HepG2 (cell line): ENCODE measurements around the gene TRIM28. TPM values are rescaled to one million over a fixed set of nuclear protein-coding genes. Genes with fewer than 3 reads are reported as not detected.
A peak's percentile ranks its signal among the peaks of the same experiment; 100 is the strongest.

Experiments
- KLF15 ChIP-seq: sonication (generic); formaldehyde crosslinking; IDR thresholded peaks from 2 replicates; pipeline ENCODE4 v1.8.1; 2023; ENCODE audit warnings: borderline replicate concordance, mild to moderate bottlenecking, inconsistent platforms, missing genetic modification reagents, mixed read lengths
- MAZ ChIP-seq, 2 experiments: sonication (generic) in 1 of 2; formaldehyde crosslinking in 1 of 2; IDR thresholded peaks; 2 replicates each; pipeline versions ENCODE4 v1.5.0 to v1.6.1; 2012 to 2020; ENCODE audit warnings: low read depth in 2 of 2, mild to moderate bottlenecking in 2 of 2, borderline replicate concordance in 1 of 2, improper control_type of control experiment in 1 of 2, low read length in 1 of 2, missing genetic modification reagents in 1 of 2, moderate library complexity in 1 of 2
- NAIF1 ChIP-seq: sonication (generic); formaldehyde crosslinking; IDR thresholded peaks from 2 replicates; pipeline ENCODE4 v1.5.0; 2020; ENCODE audit warnings: mild to moderate bottlenecking, missing genetic modification reagents, borderline replicate concordance
- NR2F1 ChIP-seq, 2 experiments: fragments of 450-650 bp in 1 of 2; formaldehyde crosslinking in 1 of 2; IDR thresholded peaks; 2 replicates each; pipeline versions ENCODE4 v1.5.0 to v1.6.1; 2016 to 2020; ENCODE audit warnings: mild to moderate bottlenecking in 1 of 2, missing compliant biosample characterization in 1 of 2, missing genetic modification reagents in 1 of 2, moderate library complexity in 1 of 2
- RBFOX2 ChIP-seq: fragments of 200-400 bp; formaldehyde crosslinking; IDR thresholded peaks from 2 replicates; pipeline ENCODE4 v1.6.1; 2017; ENCODE audit warnings: low read depth, mild to moderate bottlenecking, low read length
- TEAD3 ChIP-seq: optimal IDR thresholded peaks from 2 replicates; pipeline ENCODE3; 2016; ENCODE audit warnings: borderline replicate concordance
- YEATS4 ChIP-seq: sonication (generic); formaldehyde crosslinking; IDR thresholded peaks from 2 replicates; pipeline ENCODE4 v1.4.0; 2020; ENCODE audit warnings: missing genetic modification reagents, borderline replicate concordance
- ZBTB26 ChIP-seq: IDR thresholded peaks from 2 replicates; pipeline ENCODE4 v1.6.1; 2016; ENCODE audit warnings: missing compliant biosample characterization, missing genetic modification reagents, borderline replicate concordance
- ZBTB4 ChIP-seq: sonication (generic); formaldehyde crosslinking; IDR thresholded peaks from 2 replicates; pipeline ENCODE4 v1.4.0; 2020; ENCODE audit warnings: missing genetic modification reagents, mild to moderate bottlenecking, borderline replicate concordance
- ZNF263 ChIP-seq: sonication (generic); formaldehyde crosslinking; IDR thresholded peaks from 2 replicates; pipeline ENCODE4 v1.4.0; 2020; ENCODE audit warnings: missing genetic modification reagents
- ZNF484 ChIP-seq: sonication (generic); formaldehyde crosslinking; IDR thresholded peaks from 2 replicates; pipeline ENCODE4 v1.5.1; 2020; ENCODE audit warnings: mild to moderate bottlenecking, low read depth, missing genetic modification reagents, borderline replicate concordance
- polyA plus RNA-seq, 8 experiments: library from polyadenylated mRNA; depleted of rRNA in 3 of 8; stranded (reverse) in 7 of 8; unstranded in 1 of 8; fragments of >200 nt; fragmentation: Illumina TruSeq in 4 of 8; extraction: Trizol in 4 of 8; gene quantifications; 2 replicates each; pipeline versions ENCODE4 v1.2.1 to v1.2.3, GENCODE V29; 2011 to 2016; ENCODE audit warnings: low read depth in 4 of 8, missing spikeins in 1 of 8, mixed read lengths in 1 of 8; ENCODE audit not compliant: insufficient read depth in 1 of 8
- total RNA-seq, 5 experiments: library from RNA; depleted of rRNA; stranded (reverse); fragments of >200 nt; fragmentation: Illumina TruSeq; extraction: Trizol; gene quantifications; 2 replicates each; pipeline ENCODE4 v1.2.3, GENCODE V29; 2016; ENCODE audit warnings: low read depth in 1 of 5
- TF ChIP-seq, protein P1 (sequence below): sonication (generic); formaldehyde crosslinking; IDR thresholded peaks from 2 replicates; pipeline ENCODE4; 2020; ENCODE audit warnings: missing genetic modification reagents, mild to moderate bottlenecking, borderline replicate concordance
- TF ChIP-seq, protein P2 (sequence below): sonication (generic); formaldehyde crosslinking; IDR thresholded peaks from 2 replicates; pipeline ENCODE4 v1.8.1; 2022; ENCODE audit warnings: mild to moderate bottlenecking, missing genetic modification reagents
- TF ChIP-seq, protein P3 (sequence below): sonication (generic); formaldehyde crosslinking; IDR thresholded peaks from 2 replicates; pipeline ENCODE4 v1.5.0; 2020; ENCODE audit warnings: missing genetic modification reagents
- TF ChIP-seq, protein P4 (sequence below): sonication (generic); formaldehyde crosslinking; IDR thresholded peaks from 2 replicates; pipeline ENCODE4 v1.4.0; 2020; ENCODE audit warnings: missing genetic modification reagents, borderline replicate concordance

The TRIM28 gene
- total and polyA plus RNA-seq, 2 of the 13 experiments (the other 11 are each of a cell fraction or from before 2014, with no cell fraction given): 361 to 439 TPM

GRCh38 chr19:58543826-58544590 is at the start of gene TRIM28 (continued):
- TF ChIP-seq MAZ (IDR thresholded peaks at IDR 0.05; ENCODE audit: borderline replicate concordance, low read depth, low read length): peak; percentile 42; the same call in 1 of the 2 replicates
- TF ChIP-seq MAZ (CRISPR knock-in tag; IDR thresholded peaks at IDR 0.05; ENCODE audit: low read depth): peak; percentile 87
- TF ChIP-seq ZNF263 (CRISPR knock-in tag): peak; percentile 53
- TF ChIP-seq, protein P1, sequence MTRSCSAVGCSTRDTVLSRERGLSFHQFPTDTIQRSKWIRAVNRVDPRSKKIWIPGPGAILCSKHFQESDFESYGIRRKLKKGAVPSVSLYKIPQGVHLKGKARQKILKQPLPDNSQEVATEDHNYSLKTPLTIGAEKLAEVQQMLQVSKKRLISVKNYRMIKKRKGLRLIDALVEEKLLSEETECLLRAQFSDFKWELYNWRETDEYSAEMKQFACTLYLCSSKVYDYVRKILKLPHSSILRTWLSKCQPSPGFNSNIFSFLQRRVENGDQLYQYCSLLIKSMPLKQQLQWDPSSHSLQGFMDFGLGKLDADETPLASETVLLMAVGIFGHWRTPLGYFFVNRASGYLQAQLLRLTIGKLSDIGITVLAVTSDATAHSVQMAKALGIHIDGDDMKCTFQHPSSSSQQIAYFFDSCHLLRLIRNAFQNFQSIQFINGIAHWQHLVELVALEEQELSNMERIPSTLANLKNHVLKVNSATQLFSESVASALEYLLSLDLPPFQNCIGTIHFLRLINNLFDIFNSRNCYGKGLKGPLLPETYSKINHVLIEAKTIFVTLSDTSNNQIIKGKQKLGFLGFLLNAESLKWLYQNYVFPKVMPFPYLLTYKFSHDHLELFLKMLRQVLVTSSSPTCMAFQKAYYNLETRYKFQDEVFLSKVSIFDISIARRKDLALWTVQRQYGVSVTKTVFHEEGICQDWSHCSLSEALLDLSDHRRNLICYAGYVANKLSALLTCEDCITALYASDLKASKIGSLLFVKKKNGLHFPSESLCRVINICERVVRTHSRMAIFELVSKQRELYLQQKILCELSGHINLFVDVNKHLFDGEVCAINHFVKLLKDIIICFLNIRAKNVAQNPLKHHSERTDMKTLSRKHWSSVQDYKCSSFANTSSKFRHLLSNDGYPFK (CRISPR knock-in tag): peak; percentile 58; the same call in 1 of the 2 replicates
- TF ChIP-seq KLF15 (CRISPR knock-in tag): no peak
- TF ChIP-seq NR2F1 (CRISPR knock-in tag; IDR thresholded peaks at IDR 0.05): no peak
- TF ChIP-seq RBFOX2: peak; percentile 99
- TF ChIP-seq, protein P2, sequence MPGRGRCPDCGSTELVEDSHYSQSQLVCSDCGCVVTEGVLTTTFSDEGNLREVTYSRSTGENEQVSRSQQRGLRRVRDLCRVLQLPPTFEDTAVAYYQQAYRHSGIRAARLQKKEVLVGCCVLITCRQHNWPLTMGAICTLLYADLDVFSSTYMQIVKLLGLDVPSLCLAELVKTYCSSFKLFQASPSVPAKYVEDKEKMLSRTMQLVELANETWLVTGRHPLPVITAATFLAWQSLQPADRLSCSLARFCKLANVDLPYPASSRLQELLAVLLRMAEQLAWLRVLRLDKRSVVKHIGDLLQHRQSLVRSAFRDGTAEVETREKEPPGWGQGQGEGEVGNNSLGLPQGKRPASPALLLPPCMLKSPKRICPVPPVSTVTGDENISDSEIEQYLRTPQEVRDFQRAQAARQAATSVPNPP (CRISPR knock-in tag): no peak
- TF ChIP-seq, protein P3, sequence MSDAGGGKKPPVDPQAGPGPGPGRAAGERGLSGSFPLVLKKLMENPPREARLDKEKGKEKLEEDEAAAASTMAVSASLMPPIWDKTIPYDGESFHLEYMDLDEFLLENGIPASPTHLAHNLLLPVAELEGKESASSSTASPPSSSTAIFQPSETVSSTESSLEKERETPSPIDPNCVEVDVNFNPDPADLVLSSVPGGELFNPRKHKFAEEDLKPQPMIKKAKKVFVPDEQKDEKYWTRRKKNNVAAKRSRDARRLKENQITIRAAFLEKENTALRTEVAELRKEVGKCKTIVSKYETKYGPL (CRISPR knock-in tag): peak; percentile 70
- no peak for TF ChIP-seq ZNF484
- TF ChIP-seq, protein P4, sequence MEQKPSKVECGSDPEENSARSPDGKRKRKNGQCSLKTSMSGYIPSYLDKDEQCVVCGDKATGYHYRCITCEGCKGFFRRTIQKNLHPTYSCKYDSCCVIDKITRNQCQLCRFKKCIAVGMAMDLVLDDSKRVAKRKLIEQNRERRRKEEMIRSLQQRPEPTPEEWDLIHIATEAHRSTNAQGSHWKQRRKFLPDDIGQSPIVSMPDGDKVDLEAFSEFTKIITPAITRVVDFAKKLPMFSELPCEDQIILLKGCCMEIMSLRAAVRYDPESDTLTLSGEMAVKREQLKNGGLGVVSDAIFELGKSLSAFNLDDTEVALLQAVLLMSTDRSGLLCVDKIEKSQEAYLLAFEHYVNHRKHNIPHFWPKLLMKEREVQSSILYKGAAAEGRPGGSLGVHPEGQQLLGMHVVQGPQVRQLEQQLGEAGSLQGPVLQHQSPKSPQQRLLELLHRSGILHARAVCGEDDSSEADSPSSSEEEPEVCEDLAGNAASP (CRISPR knock-in tag): peak; percentile 21; the same call in 1 of the 2 replicates
- TF ChIP-seq ZBTB4: peak; percentile 66; the same call in 1 of the 2 replicates
- no peak for TF ChIP-seq ZBTB26 (CRISPR knock-in tag)
- TF ChIP-seq YEATS4 (CRISPR knock-in tag): peak; percentile 93
- TF ChIP-seq NAIF1 (CRISPR knock-in tag): no peak
- no peak for TF ChIP-seq TEAD3 (CRISPR knock-in tag)
